ENCODE results near the gene ATP8B4.
A peak's percentile ranks its signal among the peaks of the same experiment; 100 is the strongest.

- TF ChIP-seq CTCF (optimal IDR thresholded peaks at IDR 0.05 in 1 of 3, IDR thresholded peaks at IDR 0.05 in 1 of 3, conservative IDR thresholded peaks at IDR 0.05 in 1 of 3; ENCODE audit: extremely low read depth in 1 of 3, insufficient read depth in 2 of 3, low read length in 3 of 3): peak; percentile 24 to 40 (median 32)
- TF ChIP-seq EZH2 (IDR thresholded peaks at IDR 0.05; ENCODE audit: low read length): no peak
Measured at GRCh38 chr15:49875392-49875791, 243.6 kb downstream of the ATP8B4 start.
